ENCODE data around the gene TOE1. TPM values are rescaled to one million over a fixed set of nuclear protein-coding genes. Genes with fewer than 3 reads are reported as not detected.

TOE1 gene
- total RNA-seq, 1 donor from 2014 or later = 9.5 TPM

DNA sequence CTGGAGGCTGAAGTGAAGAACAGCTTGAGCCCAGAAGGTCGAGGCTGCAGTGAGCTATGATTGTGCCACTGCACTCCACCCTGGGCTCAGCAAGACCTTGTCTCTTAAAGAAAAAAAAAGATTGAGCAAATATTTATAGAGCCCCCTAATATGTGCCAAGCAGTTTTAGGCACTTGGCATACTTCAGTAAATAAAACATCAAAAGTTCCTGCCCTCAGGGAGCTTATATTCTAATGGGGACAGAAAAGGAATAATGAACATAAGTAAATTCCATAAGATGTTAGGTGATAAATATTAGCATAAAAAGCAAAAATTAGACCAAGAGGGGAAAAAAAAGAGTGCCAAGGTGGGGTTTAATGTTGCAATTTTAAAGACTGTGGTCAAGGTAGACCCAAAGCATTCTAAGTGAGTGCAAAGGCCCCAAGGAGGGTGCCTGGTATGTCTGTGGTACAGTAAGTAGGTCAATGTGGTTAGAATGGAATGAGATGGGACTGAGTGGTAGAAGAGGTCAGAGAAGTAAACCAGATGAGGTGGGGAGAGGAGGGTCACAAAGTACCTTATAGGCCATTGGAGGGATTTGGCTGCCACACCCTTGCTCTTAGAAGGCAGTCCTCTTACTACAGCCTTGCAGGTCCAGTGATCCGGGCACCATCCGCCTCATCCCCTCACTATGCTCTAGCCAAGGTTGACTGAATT is 2.2 kb upstream of the TOE1 start:
- no peaks in the 10 kb centered on the region for H3K27me3 ChIP-seq (ENCODE audit: control insufficient read depth, insufficient read depth, low read length)
- DNase-seq (ENCODE audit: low read depth) = no peak
- FAIRE-seq = no peak
- TF ChIP-seq, protein P1, sequence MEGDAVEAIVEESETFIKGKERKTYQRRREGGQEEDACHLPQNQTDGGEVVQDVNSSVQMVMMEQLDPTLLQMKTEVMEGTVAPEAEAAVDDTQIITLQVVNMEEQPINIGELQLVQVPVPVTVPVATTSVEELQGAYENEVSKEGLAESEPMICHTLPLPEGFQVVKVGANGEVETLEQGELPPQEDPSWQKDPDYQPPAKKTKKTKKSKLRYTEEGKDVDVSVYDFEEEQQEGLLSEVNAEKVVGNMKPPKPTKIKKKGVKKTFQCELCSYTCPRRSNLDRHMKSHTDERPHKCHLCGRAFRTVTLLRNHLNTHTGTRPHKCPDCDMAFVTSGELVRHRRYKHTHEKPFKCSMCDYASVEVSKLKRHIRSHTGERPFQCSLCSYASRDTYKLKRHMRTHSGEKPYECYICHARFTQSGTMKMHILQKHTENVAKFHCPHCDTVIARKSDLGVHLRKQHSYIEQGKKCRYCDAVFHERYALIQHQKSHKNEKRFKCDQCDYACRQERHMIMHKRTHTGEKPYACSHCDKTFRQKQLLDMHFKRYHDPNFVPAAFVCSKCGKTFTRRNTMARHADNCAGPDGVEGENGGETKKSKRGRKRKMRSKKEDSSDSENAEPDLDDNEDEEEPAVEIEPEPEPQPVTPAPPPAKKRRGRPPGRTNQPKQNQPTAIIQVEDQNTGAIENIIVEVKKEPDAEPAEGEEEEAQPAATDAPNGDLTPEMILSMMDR (IDR thresholded peaks at IDR 0.05; ENCODE audit: insufficient read depth, low read length, severe bottlenecking) = no peak
- H3K36me3 ChIP-seq (ENCODE audit: control insufficient read depth, insufficient read depth, low read length) = peaks cover 9% of the 10 kb centered on the region
- H3K4me3 ChIP-seq (ENCODE audit: low read depth, low read length) = no peak overlapping the region

DNA sequence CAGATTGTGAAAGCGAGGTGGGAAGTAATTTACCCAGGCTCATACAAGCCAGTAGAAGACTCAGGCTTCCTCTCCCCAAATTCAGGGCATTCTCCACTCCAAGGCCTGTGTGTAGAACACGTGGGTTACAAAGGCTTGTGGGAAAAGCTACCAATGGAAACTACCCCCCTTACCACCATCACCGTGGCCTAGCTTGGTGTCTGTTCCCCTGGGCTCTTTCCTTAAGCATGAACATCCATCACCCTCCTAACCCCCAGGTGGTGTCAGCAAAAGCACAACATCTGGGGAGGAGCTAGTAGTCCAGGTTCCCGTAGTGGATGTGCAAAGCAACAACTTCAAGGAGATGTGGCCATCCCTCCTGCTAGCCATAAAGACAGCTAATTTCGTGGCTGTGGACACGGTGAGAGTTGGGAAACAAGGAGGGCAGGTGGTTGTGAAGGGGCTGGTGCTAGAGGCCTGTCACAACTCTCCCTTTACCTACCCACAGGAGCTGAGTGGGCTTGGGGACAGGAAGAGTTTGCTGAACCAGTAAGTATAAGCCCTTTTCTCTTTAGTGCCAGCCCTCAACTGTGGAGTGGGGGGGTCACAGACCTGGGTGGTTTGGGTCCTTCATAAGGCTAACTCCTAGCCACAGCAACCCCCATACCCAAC is 971 bp downstream of the TOE1 start:
- DNase-seq (ENCODE audit: low read depth) = no peak
- Histone ChIP-seq H3K27me3 (ENCODE audit: control insufficient read depth, insufficient read depth, low read length) (no peaks in the 10 kb centered on the region), H3K4me3 (ENCODE audit: low read depth, low read length) (peak overlapping the region; percentile 66), H3K36me3 (ENCODE audit: control insufficient read depth, insufficient read depth, low read length) (peaks cover 10% of the 10 kb centered on the region)
- FAIRE-seq = no peak
- TF ChIP-seq, protein P1 (IDR thresholded peaks at IDR 0.05; ENCODE audit: insufficient read depth, low read length, severe bottlenecking) = no peak

DNA sequence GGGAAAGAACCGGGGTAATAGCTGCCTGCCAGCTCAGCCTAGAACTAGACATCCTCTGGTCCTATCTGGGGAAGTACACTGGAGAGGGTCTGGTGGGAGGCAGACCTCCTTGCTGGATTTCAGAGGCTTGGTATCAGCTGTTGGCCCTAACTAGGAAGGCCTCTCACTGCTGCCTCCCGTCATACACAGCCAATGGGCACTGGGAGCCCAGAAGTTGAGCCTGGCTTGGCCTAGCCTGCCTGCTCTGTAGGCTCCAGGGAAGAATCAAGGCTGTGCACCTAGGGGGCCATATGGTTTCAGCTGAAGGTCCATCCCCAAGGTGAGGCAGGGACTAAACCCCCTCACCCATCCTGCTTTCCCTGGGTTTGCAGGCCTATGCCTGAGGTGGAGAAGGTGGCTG is 4.5 kb downstream of the TOE1 start:
- Histone ChIP-seq H3K36me3 (ENCODE audit: control insufficient read depth, insufficient read depth, low read length) (peaks cover 10% of the 10 kb centered on the region), H3K27me3 (ENCODE audit: control insufficient read depth, insufficient read depth, low read length) (no peaks in the 10 kb centered on the region), H3K4me3 (ENCODE audit: low read depth, low read length) (no peak overlapping the region)
- FAIRE-seq (no peak), DNase-seq (ENCODE audit: low read depth) (no peak)
- TF ChIP-seq, protein P1 (IDR thresholded peaks at IDR 0.05; ENCODE audit: insufficient read depth, low read length, severe bottlenecking) = no peak

DNA sequence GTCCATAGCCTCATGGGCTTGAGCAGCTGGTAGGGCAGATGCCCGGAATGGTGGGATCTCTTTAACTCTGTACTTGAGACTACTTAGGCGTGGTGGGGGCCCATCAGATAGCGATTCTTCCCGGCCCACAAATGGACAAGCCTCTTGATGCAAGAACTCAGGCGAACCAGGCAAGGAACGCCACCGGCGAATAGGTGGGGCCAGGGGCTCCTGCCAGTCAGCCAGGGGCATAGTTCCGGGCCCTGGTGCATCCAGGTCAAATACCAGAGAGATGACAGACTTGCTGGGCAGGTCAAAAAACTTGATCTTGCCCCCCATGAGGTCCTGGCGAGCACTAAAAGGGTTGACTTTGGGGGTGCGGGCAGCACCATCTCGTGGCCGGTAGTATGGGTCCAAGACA is 5.0 kb downstream of the TOE1 start:
- Histone ChIP-seq H3K4me3 (ENCODE audit: low read depth, low read length) (no peak overlapping the region), H3K36me3 (ENCODE audit: control insufficient read depth, insufficient read depth, low read length) (peaks cover 10% of the 10 kb centered on the region), H3K27me3 (ENCODE audit: control insufficient read depth, insufficient read depth, low read length) (no peaks in the 10 kb centered on the region)
- FAIRE-seq (no peak), DNase-seq (ENCODE audit: low read depth) (no peak)
- TF ChIP-seq, protein P1 (IDR thresholded peaks at IDR 0.05; ENCODE audit: insufficient read depth, low read length, severe bottlenecking) = no peak

DNA sequence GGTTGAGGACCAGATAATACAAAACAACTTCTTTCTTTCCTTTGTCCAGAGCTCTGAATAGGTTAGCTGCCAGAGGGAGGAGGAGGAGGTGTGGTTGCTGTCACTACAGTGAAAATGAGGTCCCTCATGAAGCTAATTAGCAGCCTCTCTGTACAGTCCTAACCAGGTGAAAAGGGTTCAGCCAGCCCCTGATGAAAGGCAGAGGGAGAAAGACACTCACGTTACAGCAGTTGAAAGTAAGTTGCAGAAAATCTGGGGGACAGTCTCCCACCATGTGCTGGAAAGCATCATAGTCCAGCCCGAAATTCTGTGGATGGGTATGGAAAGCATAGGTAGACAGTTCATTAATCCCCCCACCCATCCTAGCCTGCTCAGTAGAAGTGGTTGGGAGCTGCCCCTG is 6.5 kb downstream of the TOE1 start:
- TF ChIP-seq, protein P1 (IDR thresholded peaks at IDR 0.05; ENCODE audit: insufficient read depth, low read length, severe bottlenecking) = no peak
- Histone ChIP-seq H3K36me3 (ENCODE audit: control insufficient read depth, insufficient read depth, low read length) (peaks cover 10% of the 10 kb centered on the region), H3K27me3 (ENCODE audit: control insufficient read depth, insufficient read depth, low read length) (no peaks in the 10 kb centered on the region), H3K4me3 (ENCODE audit: low read depth, low read length) (no peak overlapping the region)
- DNase-seq (ENCODE audit: low read depth) = no peak
- FAIRE-seq = no peak
